Stimulated activated CD8-positive, alpha-beta memory T cell treated with anti-CD3 and anti-CD28 coated beads, Interleukin-15, amount 100 ng/mL, for 24 hours (primary cell): ENCODE results near the gene ARHGAP8.
"Not testable (repeated sequence)": the region's sequence is repeated elsewhere in the genome, so short reads cannot be mapped to it uniquely, and the experiment has no call there.

Experiments used
- DNase-seq: peaks from one replicate; pipeline ENCODE4 v3.0.0-alpha.2; 2020; ENCODE audit warnings: low read depth

Gene ARHGAP8

GRCh38 chr22:44739666-44740065 lies 12.7 kb upstream of the ARHGAP8 start:
- not testable (repeated sequence) for DNase-seq

- no peak for DNase-seq
These were observed 12.1 kb upstream of the ARHGAP8 start for GRCh38 chr22:44740307-44740706.

- DNase-seq, result no peak
These were observed 10.4 kb upstream of the ARHGAP8 start for GRCh38 chr22:44741929-44742328.

- no peak for DNase-seq
These were observed 9.1 kb upstream of the ARHGAP8 start for GRCh38 chr22:44743247-44743646.

GRCh38 chr22:44743804-44744211 lies 8.6 kb upstream of the ARHGAP8 start:
- no peak for DNase-seq

GRCh38 chr22:44745853-44746789 lies 6.3 kb upstream of the ARHGAP8 start:
- DNase-seq, result no peak

GRCh38 chr22:44747784-44748127 lies 4.6 kb upstream of the ARHGAP8 start:
- not testable (repeated sequence) for DNase-seq

- DNase-seq, result no peak
These were observed 3.9 kb upstream of the ARHGAP8 start for GRCh38 chr22:44748524-44748923.

GRCh38 chr22:44750481-44750880 lies 1.9 kb upstream of the ARHGAP8 start:
- DNase-seq, result no peak

- no peak for DNase-seq
These were observed 1.0 kb downstream of the ARHGAP8 start for GRCh38 chr22:44753189-44754042.

GRCh38 chr22:44754998-44755397 lies 2.6 kb downstream of the ARHGAP8 start:
- no peak for DNase-seq

GRCh38 chr22:44755417-44755816 lies 3.0 kb downstream of the ARHGAP8 start:
- no peak for DNase-seq

- no peak for DNase-seq
These were observed 3.6 kb downstream of the ARHGAP8 start for GRCh38 chr22:44755956-44756361.

GRCh38 chr22:44758344-44758973 lies 6.1 kb downstream of the ARHGAP8 start:
- DNase-seq, result no peak

- DNase-seq, result no peak
These were observed 6.6 kb downstream of the ARHGAP8 start for GRCh38 chr22:44759001-44759400.

- no peak for DNase-seq
These were observed 7.3 kb downstream of the ARHGAP8 start for GRCh38 chr22:44759430-44760310.

GRCh38 chr22:44760476-44760875 lies 8.1 kb downstream of the ARHGAP8 start:
- DNase-seq, result no peak

GRCh38 chr22:44761025-44761424 lies 8.7 kb downstream of the ARHGAP8 start:
- no peak for DNase-seq

GRCh38 chr22:44764373-44764772 lies 12.0 kb downstream of the ARHGAP8 start:
- DNase-seq, result no peak

- DNase-seq, result no peak
These were observed 12.6 kb downstream of the ARHGAP8 start for GRCh38 chr22:44764974-44765373.

- no peak for DNase-seq
These were observed 13.4 kb downstream of the ARHGAP8 start for GRCh38 chr22:44765571-44766285.
